Measurements from ENCODE around the gene HIRIP3. TPM values are rescaled to one million over a fixed set of nuclear protein-coding genes. Genes with fewer than 3 reads are reported as not detected.

Gene HIRIP3
- total RNA-seq, 1 experiment from 2014 or later, result 9.8 TPM

DNA sequence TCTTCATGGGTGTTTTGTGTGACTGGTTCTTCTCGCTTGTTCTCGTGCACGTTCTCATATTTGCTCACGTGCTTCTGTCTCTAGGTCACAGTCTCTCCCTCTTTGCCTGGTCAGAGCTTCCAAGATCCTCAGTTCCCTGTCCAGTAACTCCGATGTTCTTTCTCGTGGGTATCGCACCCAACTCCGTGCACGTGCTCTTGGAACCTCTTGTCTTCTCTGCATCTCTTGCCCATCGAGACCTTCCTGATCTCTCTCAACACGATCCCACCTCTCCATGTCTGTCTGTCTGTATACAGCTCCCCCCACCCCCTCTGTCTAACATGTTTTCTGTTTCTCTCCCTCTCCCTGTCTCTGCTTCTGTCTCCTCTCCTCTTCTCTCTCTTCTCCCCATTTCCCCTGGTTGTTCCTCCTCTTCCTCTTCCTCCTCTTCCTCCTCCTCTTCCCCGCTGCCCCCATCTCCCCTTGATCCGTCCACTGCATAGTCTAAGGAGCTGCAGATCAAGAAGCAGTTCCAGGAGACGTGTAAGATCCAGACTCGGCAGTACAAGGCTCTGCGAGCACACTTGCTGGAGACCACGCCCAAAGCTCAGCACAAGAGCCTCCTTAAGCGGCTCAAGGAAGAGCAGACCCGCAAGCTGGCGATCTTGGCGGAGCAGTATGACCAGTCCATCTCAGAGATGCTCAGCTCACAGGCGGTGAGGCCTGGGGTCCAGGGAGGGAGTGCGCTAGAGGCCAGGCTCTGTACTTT lies 6.1 kb downstream of the HIRIP3 start:
- in situ Hi-C loops (cut with HindIII; ENCODE audit: low pct_unique_long_range_greater_than_20kb, low sequenced_read_pairs), result no loop called here

GRCh38 chr16:29988346-29989075 lies 6.9 kb downstream of the HIRIP3 start:
- in situ Hi-C loops (cut with HindIII; ENCODE audit: low pct_unique_long_range_greater_than_20kb, low sequenced_read_pairs), result no loop called here
- DNase-seq (ENCODE audit: low read depth, low spot score), result no peak

More for the DNA sequence above, 6.1 kb downstream of the HIRIP3 start:
- DNase-seq (ENCODE audit: low read depth, low spot score), result no peak

- in situ Hi-C loops (cut with HindIII; ENCODE audit: low pct_unique_long_range_greater_than_20kb, low sequenced_read_pairs), result no loop called here
- no peak for DNase-seq (ENCODE audit: low read depth, low spot score)
These were observed 7.9 kb downstream of the HIRIP3 start for GRCh38 chr16:29987371-29988085.

GRCh38 chr16:29986931-29987330 lies 8.5 kb downstream of the HIRIP3 start:
- in situ Hi-C loops (cut with HindIII; ENCODE audit: low pct_unique_long_range_greater_than_20kb, low sequenced_read_pairs), result no loop called here
- DNase-seq (ENCODE audit: low read depth, low spot score), result no peak

DNA sequence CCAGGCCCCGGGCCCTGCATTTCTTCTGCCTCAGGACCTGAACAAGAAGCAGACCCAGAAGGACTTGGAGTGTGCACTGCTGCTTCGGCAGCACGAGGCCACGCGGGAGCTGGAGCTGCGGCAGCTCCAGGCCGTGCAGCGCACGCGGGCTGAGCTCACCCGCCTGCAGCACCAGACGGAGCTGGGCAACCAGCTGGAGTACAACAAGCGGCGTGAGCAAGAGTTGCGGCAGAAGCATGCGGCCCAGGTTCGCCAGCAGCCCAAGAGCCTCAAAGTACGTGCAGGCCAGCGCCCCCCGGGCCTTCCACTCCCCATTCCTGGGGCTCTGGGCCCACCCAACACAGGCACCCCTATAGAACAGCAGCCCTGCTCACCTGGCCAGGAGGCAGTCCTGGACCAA lies 9.2 kb downstream of the HIRIP3 start:
- DNase-seq (ENCODE audit: low read depth, low spot score), result no peak
- in situ Hi-C loops (cut with HindIII; ENCODE audit: low pct_unique_long_range_greater_than_20kb, low sequenced_read_pairs), result no loop called here

GRCh38 chr16:29985271-29985811 lies 10.1 kb downstream of the HIRIP3 start:
- DNase-seq (ENCODE audit: low read depth, low spot score), result no peak
- in situ Hi-C loops (cut with HindIII; ENCODE audit: low pct_unique_long_range_greater_than_20kb, low sequenced_read_pairs), result no loop called here

- DNase-seq (ENCODE audit: low read depth, low spot score), result no peak
- in situ Hi-C loops (cut with HindIII; ENCODE audit: low pct_unique_long_range_greater_than_20kb, low sequenced_read_pairs), result no loop called here
These were observed 10.7 kb downstream of the HIRIP3 start for GRCh38 chr16:29984764-29985147.

GRCh38 chr16:29984137-29984763 lies 11.2 kb downstream of the HIRIP3 start:
- in situ Hi-C loops (cut with HindIII; ENCODE audit: low pct_unique_long_range_greater_than_20kb, low sequenced_read_pairs), result no loop called here
- no peak for DNase-seq (ENCODE audit: low read depth, low spot score)

DNA sequence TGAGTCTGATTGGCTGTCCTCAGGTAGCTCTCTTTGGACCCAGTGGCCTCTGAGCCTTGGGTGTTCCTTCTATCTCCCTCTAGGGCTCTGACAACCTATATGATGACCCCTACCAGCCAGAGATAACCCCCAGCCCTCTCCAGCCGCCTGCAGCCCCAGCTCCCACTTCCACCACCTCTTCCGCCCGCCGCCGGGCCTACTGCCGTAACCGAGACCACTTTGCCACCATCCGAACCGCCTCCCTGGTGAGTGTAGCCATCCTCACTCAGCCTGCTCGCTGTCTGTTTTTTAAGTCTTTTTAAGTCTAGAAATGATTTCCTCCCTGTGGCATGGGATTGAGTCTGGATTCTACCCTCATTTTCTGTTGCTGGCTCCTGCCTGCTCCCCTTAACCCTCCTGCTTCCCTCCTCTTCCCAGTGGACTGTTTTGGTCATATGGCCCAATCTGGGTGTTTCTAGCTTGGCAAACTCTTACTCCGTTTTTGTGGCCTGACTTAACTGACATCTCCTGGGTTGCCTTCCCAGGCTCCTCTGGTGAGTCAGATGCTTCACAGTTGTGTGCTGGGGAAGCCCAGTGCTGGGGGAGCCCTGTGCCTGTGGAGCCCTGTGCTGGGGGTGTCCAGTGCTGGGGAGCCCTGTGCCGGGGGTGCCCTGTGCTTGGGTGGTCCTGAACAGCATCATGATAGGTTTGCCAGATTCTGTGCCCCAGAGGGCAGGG lies 11.8 kb downstream of the HIRIP3 start:
- in situ Hi-C loops (cut with HindIII; ENCODE audit: low pct_unique_long_range_greater_than_20kb, low sequenced_read_pairs), result no loop called here
- no peak for DNase-seq (ENCODE audit: low read depth, low spot score)

DNA sequence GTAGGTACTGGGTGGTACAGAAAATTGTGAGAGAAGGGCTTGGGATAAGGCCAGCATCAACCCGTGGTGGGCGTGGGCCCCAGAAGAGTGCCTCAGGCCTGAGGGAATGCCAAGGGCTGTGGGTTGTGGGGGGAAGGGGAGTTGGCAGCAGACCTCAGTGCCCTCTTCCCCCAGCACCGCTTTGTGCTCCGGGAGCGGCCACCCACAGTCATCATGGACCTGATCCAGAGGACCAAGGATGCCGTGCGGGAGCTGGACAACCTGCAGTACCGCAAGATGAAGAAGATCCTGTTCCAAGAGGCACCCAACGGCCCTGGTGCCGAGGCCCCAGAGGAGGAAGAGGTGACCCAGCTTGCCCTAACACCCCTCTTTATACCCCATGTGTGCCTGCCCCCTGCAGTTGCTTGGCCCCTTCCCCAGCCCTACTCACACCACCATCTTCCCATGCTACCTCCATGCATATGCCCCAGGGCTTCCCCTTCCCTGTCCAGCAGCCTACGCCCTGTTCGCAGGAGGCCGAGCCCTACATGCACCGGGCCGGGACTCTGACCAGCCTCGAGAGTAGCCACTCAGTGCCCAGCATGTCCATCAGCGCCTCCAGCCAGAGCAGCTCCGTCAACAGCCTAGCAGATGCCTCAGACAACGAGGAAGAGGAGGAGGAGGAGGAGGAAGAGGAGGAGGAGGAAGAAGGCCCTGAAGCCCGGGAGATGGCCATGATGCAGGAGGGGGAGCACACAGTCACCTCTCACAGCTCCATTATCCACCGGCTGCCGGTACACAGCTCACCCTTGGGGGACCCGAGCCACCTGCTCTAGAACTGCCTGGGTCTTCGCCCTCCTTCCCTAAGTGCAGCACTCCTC lies 12.6 kb downstream of the HIRIP3 start:
- no peak for DNase-seq (ENCODE audit: low read depth, low spot score)
- in situ Hi-C loops (cut with HindIII; ENCODE audit: low pct_unique_long_range_greater_than_20kb, low sequenced_read_pairs), result no loop called here

GRCh38 chr16:29978564-29979270 lies 16.7 kb downstream of the HIRIP3 start:
- in situ Hi-C loops (cut with HindIII; ENCODE audit: low pct_unique_long_range_greater_than_20kb, low sequenced_read_pairs), result no loop called here
- no peak for DNase-seq (ENCODE audit: low read depth, low spot score)

DNA sequence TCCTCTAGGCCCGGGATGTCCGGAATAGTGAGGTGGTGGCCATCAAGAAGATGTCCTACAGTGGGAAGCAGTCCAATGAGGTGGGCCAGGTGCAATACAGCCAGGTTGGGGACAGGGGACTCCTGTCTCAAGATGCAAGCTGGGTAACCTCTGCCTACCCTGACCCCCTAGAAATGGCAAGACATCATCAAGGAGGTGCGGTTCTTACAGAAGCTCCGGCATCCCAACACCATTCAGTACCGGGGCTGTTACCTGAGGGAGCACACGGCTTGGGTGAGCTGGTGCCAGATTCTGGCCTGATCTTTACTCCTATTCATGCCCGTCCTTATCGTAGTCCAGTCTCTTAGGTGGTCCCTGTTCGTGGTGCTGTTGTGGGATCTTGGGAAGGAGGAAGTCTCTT lies 17.3 kb downstream of the HIRIP3 start:
- no peak for DNase-seq (ENCODE audit: low read depth, low spot score)

DNA sequence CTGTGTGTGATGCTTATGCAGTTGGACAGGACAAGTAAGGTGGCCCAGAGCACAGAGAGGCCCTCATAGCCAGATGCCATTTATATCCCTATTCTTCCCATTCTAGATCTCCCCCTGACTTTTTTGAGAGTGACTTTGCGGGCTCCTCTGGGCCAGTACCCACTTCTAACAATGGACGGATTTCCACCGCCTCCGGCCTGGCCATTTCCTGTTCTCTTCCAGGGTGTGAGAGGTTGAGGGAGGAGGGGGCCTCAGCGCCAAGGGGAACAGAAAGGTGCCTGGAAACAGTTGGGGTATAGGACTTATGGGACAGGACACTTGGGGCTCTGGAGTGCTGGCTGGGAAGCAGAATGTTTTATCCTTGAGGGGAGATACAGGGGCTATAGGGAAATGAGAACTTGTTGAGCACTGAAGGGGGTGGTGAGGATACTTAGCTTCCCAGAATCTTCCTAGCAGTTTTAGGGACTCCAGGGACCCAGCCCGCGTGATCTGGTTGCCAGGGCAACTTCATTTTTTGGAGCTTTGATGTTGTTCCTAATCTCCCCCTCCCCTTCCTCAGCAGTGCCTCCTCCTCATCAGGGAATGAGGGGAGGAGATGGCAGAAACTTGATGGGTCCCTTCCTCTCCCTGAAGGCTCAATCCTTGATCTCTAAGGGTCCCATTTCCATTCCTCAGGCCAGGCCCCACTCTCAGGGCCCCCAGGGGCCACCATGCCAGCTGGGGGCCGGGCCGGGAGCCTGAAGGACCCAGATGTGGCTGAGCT lies 18.2 kb downstream of the HIRIP3 start:
- DNase-seq (ENCODE audit: low read depth, low spot score), result no peak
- in situ Hi-C loops (cut with HindIII; ENCODE audit: low pct_unique_long_range_greater_than_20kb, low sequenced_read_pairs), result no loop called here

More for the DNA sequence above, 17.3 kb downstream of the HIRIP3 start:
- in situ Hi-C loops (cut with HindIII; ENCODE audit: low pct_unique_long_range_greater_than_20kb, low sequenced_read_pairs), result no loop called here

DNA sequence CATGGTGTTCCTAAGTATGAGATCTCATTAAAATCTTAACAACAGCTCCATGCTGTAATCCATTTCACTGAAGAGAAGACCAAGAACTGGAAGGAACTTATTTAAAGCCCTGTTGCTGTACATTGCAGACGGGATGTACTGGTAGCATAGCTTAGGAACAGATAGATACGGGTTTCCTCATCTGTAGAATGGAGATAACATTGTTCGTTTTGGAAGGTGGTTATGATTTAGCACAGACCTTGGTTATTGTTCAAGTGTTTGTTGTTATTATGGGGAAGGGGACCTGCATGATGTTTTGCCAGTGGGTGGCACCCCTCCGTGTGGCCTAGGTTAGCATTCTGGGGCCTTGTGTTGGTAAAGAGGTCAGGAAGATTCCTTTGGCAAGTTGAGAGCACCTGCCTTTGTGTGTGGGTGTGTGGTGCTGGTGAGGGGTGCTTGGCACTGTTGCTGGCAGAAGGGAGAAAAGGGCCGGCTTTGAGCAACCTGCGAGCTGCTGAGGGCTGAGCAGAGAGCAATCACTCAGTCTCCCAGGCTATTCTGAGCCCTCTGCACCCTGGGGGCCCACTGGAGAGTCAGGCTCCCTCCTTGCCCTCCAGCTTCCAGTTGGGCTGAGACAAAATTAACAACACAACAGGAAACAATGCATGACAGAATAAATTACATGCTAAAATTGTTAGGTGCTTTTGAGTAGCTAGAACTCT lies 19.5 kb downstream of the HIRIP3 start:
- in situ Hi-C loops (cut with HindIII; ENCODE audit: low pct_unique_long_range_greater_than_20kb, low sequenced_read_pairs), result no loop called here
- DNase-seq (ENCODE audit: low read depth, low spot score), result no peak

- in situ Hi-C loops (cut with HindIII; ENCODE audit: low pct_unique_long_range_greater_than_20kb, low sequenced_read_pairs), result no loop called here
- DNase-seq (ENCODE audit: low read depth, low spot score), result no peak
These were observed 20.3 kb downstream of the HIRIP3 start for GRCh38 chr16:29975134-29975538.
